ENCODE data around the gene CYP26B1. TPM values are rescaled to one million over a fixed set of nuclear protein-coding genes. Genes with fewer than 3 reads are reported as not detected.

Gene CYP26B1
- polyA plus RNA-seq, 3 donors: not detected

DNA sequence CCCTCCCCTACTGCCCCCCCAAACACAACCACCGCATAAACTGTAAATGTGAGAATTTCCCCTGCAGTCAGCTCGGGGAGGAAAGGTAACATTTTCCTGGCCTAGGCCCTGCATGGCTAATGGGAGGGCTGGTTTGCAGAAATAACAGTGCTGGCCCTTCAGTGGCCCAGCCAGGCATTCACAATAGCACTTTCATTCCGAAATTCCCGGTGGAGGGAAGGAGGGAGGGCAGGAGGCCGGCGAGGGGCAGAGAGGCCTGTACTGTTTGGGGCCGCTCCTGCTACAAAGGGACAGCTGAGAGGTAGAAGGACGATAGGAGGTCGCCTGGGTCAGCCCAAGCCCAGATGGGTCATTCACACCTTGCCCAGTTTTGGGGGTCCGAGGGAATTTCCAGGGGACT is 11.3 kb downstream of the CYP26B1 start:
- Mint-ChIP-seq H3K27me3 (ENCODE audit: low read depth in 3 of 3) (peaks cover 5 to 8% (median 5%) of the 10 kb centered on the region in 3 donors), H3K27ac (no peak overlapping the region), H3K36me3 (no peaks in the 10 kb centered on the region), H3K9me3 (peaks cover 0 to 2% (median 0%) of the 10 kb centered on the region in 7 donors), H3K4me3 (no peak overlapping the region), H3K4me1 (no peaks in the 10 kb centered on the region)
- Histone ChIP-seq H3K4me2 (replicated peaks; ENCODE audit: extremely low read depth, low read length, poor library complexity, severe bottlenecking) (no peak overlapping the region), H3K36me3 (replicated peaks in 1 of 2; ENCODE audit: control insufficient read depth in 1 of 2, insufficient read depth in 2 of 2, low read length in 2 of 2) (no peaks in the 10 kb centered on the region), H3K4me3 (replicated peaks in 1 of 3; ENCODE audit: low read depth in 2 of 3, low read length in 3 of 3) (no peak overlapping the region), H3K9me3 (replicated peaks in 1 of 2; ENCODE audit: control insufficient read depth in 1 of 2, insufficient read depth in 1 of 2, low read length in 2 of 2) (no peaks in the 10 kb centered on the region), H3K27me3 (ENCODE audit: control insufficient read depth in 2 of 2, insufficient read depth in 2 of 2, low read length in 2 of 2) (peaks cover 0 to 2% of the 10 kb centered on the region in 2 donors), H3K9ac (ENCODE audit: insufficient read depth, low read length, poor library complexity, severe bottlenecking) (no peak overlapping the region), H4K20me1 (ENCODE audit: insufficient read depth, low read length) (no peaks in the 10 kb centered on the region), H2AFZ (ENCODE audit: insufficient read depth, low read depth, low read length, poor library complexity, severe bottlenecking) (no peak overlapping the region), H3K4me1 (ENCODE audit: control insufficient read depth in 1 of 2, insufficient read depth in 2 of 2, low read length in 2 of 2) (no peaks in the 10 kb centered on the region), H3K79me2 (ENCODE audit: insufficient read depth, low read length) (no peaks in the 10 kb centered on the region), H3K27ac (ENCODE audit: low read depth in 1 of 2, low read length in 2 of 2) (no peak overlapping the region)
- intact Hi-C loops (cut with micrococcal nuclease): no loop called here
- DNase-seq: no peak
- TF ChIP-seq, protein P1, sequence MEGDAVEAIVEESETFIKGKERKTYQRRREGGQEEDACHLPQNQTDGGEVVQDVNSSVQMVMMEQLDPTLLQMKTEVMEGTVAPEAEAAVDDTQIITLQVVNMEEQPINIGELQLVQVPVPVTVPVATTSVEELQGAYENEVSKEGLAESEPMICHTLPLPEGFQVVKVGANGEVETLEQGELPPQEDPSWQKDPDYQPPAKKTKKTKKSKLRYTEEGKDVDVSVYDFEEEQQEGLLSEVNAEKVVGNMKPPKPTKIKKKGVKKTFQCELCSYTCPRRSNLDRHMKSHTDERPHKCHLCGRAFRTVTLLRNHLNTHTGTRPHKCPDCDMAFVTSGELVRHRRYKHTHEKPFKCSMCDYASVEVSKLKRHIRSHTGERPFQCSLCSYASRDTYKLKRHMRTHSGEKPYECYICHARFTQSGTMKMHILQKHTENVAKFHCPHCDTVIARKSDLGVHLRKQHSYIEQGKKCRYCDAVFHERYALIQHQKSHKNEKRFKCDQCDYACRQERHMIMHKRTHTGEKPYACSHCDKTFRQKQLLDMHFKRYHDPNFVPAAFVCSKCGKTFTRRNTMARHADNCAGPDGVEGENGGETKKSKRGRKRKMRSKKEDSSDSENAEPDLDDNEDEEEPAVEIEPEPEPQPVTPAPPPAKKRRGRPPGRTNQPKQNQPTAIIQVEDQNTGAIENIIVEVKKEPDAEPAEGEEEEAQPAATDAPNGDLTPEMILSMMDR (IDR thresholded peaks at IDR 0.05): no peak
- WGBS (ENCODE audit: insufficient coverage): 89% methylated on average over 5 of the region's 10 CpGs

DNA sequence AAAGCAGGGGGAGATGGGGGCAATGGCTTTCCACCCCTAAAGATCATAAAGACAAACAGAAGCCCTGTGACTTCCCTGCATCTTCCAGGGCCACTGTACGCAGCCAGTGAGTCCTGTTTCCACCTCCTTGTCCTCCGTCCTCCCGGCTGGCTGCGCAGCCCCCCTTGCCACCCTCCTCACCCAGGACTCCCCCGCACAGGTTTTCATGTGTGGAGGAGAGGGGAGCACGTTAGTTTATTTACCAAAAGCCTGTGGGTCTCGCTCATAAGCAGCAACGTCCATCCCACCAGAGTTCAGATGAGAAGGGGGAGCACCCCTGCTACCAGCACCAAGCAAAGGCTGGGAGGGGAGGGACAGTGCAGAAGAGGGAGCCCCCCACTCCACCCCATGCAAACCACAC is 11.7 kb downstream of the CYP26B1 start:
- H3K27ac ChIP-seq (ENCODE audit: low read depth in 1 of 2, low read length in 2 of 2): no peak overlapping the region
- no peaks in the 10 kb centered on the region for H3K79me2 ChIP-seq (ENCODE audit: insufficient read depth, low read length)
- H3K4me1 Mint-ChIP-seq: no peaks in the 10 kb centered on the region
- H3K9me3 ChIP-seq (replicated peaks in 1 of 2; ENCODE audit: control insufficient read depth in 1 of 2, insufficient read depth in 1 of 2, low read length in 2 of 2): no peaks in the 10 kb centered on the region
- H3K27ac Mint-ChIP-seq: no peak overlapping the region
- peaks cover 2 to 10% (median 7%) of the 10 kb centered on the region in 3 donors for H3K27me3 Mint-ChIP-seq (ENCODE audit: low read depth in 3 of 3)
- TF ChIP-seq, protein P1 (IDR thresholded peaks at IDR 0.05): no peak
- H3K36me3 Mint-ChIP-seq: no peaks in the 10 kb centered on the region
- peaks cover 0 to 2% (median 0%) of the 10 kb centered on the region in 7 donors for H3K9me3 Mint-ChIP-seq
- no peaks in the 10 kb centered on the region for H4K20me1 ChIP-seq (ENCODE audit: insufficient read depth, low read length)
- H3K36me3 ChIP-seq (replicated peaks in 1 of 2; ENCODE audit: control insufficient read depth in 1 of 2, insufficient read depth in 2 of 2, low read length in 2 of 2): no peaks in the 10 kb centered on the region
- no peak overlapping the region for H3K4me3 ChIP-seq (replicated peaks in 1 of 3; ENCODE audit: low read depth in 2 of 3, low read length in 3 of 3)
- no peak overlapping the region for H3K4me2 ChIP-seq (replicated peaks; ENCODE audit: extremely low read depth, low read length, poor library complexity, severe bottlenecking)
- intact Hi-C loops (cut with micrococcal nuclease): no loop called here
- no peak overlapping the region for H3K9ac ChIP-seq (ENCODE audit: insufficient read depth, low read length, poor library complexity, severe bottlenecking)
- H3K27me3 ChIP-seq (ENCODE audit: control insufficient read depth in 2 of 2, insufficient read depth in 2 of 2, low read length in 2 of 2): no peaks in the 10 kb centered on the region
- no peak overlapping the region for H2AFZ ChIP-seq (ENCODE audit: insufficient read depth, low read depth, low read length, poor library complexity, severe bottlenecking)
- WGBS (ENCODE audit: insufficient coverage): no CpG with 5 or more reads among the region's 8 CpGs
- no peak for DNase-seq
- no peaks in the 10 kb centered on the region for H3K4me1 ChIP-seq (ENCODE audit: control insufficient read depth in 1 of 2, insufficient read depth in 2 of 2, low read length in 2 of 2)
- H3K4me3 Mint-ChIP-seq: no peak overlapping the region
